ENCODE data around the gene KLHL22.

The KLHL22 gene

DNA sequence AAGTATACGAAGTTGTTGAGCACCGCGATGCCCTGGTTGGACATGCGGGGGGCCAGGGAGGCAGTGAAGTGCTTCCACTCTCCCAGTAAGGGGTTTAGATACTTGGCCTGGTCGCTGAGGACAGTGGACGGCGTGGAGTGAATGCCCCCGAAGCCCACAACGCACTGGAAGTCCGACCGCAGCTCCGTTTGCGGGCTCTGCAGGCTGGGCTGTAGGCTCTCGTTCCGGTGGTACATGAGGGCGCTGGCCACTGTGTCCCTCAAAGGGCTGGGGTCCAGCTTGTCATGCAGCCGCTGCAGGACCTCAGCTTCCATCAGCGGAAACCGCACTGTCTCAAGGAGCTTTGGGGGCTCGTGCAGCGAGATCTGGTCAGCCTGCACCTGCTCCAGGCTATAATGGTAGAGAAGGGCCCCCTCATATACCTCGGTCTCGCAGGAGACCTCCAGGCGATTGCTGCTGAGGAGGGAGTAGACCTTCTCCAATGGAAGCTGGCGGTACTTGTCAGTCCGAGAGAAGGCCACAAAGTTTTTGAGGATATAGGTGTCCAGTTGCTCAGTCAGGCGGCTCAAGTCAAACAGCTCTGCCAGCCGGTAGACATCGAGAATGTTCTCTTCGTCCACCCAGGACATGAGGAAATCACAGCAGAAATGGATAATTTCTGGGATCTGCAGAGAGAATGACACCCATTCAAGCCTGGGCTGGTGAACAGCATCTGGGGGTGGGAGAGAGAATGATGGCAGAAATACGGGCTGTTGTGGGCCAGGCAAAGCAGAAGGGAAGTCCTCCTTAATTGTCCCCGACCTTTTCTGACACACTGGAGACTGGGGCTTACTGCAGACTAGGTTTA is 30.5 kb downstream of the KLHL22 start:
- H3K4me1 ChIP-seq (ENCODE audit: control insufficient read depth, insufficient read depth, low read length), result no peaks in the 10 kb centered on the region
- H3K36me3 ChIP-seq (ENCODE audit: control insufficient read depth, insufficient read depth, low read length), result 0 out of 2 replicates have a peak, but pooled peaks cover 6% of the 10 kb centered on the region
- H3K4me3 ChIP-seq (ENCODE audit: low read depth, low read length), result no peak overlapping the region
- H3K9me3 ChIP-seq (ENCODE audit: control insufficient read depth, insufficient read depth, low read length), result no peaks in the 10 kb centered on the region
- H3K27ac ChIP-seq (ENCODE audit: low read depth, low read length), result no peak overlapping the region
- H3K27me3 ChIP-seq (ENCODE audit: control insufficient read depth, insufficient read depth, low read length), result no peaks in the 10 kb centered on the region
- no peak overlapping the region for H3K9ac ChIP-seq (ENCODE audit: low read depth, low read length)

DNA sequence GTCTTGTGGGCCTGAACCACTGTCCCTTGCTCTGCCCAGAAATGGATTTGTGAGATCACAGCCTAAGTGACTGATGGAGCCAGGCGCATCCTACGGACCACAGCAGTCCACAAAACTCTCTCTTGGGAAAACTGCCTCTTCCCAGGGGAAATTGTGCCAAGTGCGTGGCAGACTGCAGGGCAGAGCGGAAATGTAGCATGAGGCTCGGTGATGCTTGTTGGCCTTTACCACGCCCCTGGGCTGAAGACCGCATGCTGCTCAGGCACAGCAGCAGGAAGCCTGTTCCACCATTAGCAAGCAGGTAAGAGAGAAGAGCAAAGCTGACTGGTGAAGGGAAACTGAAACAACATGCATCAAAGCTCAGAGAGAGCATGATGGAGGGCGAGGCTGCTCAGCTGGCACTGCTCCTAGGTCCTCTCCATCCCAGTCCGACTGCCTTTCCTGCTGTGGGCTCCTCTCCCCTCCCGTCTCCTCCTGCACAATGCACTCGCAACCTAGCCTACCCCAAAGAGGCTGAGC is 31.4 kb downstream of the KLHL22 start:
- Histone ChIP-seq H3K4me1 (ENCODE audit: control insufficient read depth, insufficient read depth, low read length) (no peaks in the 10 kb centered on the region), H3K9me3 (ENCODE audit: control insufficient read depth, insufficient read depth, low read length) (no peaks in the 10 kb centered on the region), H3K4me3 (ENCODE audit: low read depth, low read length) (no peak overlapping the region), H3K36me3 (ENCODE audit: control insufficient read depth, insufficient read depth, low read length) (0 out of 2 replicates have a peak, but pooled peaks cover 6% of the 10 kb centered on the region), H3K27me3 (ENCODE audit: control insufficient read depth, insufficient read depth, low read length) (no peaks in the 10 kb centered on the region), H3K9ac (ENCODE audit: low read depth, low read length) (no peak overlapping the region), H3K27ac (ENCODE audit: low read depth, low read length) (no peak overlapping the region)

DNA sequence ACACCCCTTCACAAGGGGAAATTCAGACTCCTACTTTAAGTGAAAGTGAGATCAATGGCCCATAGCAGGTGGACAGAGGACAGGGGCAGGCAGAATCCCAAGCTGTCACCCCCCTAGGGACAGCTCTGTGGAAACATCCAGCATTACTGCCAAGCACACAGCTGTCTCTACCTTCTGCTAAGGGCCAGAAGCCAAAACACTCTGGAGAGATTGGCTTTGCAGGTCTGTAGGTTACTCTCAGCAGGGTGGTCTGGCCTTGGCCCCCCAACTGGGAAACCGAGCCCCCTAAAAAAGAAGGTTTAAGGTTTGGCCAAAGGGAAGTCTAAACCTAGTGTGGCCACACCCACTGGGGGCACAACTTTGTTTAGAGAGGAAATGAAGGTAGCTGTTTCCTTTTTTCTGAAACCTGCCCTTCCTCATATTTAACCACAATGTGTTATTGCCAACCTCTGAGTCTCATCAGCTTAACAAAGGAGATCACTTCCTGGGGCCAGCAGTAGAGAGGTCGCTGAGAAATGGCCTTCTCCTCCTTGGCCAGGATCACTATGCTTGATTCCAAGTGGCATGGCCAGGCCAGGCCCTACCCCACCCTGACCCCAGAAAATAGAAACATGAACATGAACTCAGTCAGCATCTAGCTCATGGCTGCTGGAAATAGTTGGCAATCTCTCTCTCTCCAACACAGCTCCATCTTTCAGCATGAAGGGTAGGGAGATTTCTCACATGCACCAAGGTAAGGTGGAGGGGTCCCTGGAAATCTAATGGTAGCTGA is 32.1 kb downstream of the KLHL22 start:
- Histone ChIP-seq H3K27me3 (ENCODE audit: control insufficient read depth, insufficient read depth, low read length) (no peaks in the 10 kb centered on the region), H3K9me3 (ENCODE audit: control insufficient read depth, insufficient read depth, low read length) (no peaks in the 10 kb centered on the region), H3K9ac (ENCODE audit: low read depth, low read length) (no peak overlapping the region), H3K4me1 (ENCODE audit: control insufficient read depth, insufficient read depth, low read length) (no peaks in the 10 kb centered on the region), H3K36me3 (ENCODE audit: control insufficient read depth, insufficient read depth, low read length) (0 out of 2 replicates have a peak, but pooled peaks cover 6% of the 10 kb centered on the region), H3K27ac (ENCODE audit: low read depth, low read length) (no peak overlapping the region), H3K4me3 (ENCODE audit: low read depth, low read length) (no peak overlapping the region)

GRCh38 chr22:20459862-20460261 is 35.7 kb downstream of the KLHL22 start:
- Histone ChIP-seq H3K4me3 (ENCODE audit: low read depth, low read length) (no peak overlapping the region), H3K9me3 (ENCODE audit: control insufficient read depth, insufficient read depth, low read length) (no peaks in the 10 kb centered on the region), H3K4me1 (ENCODE audit: control insufficient read depth, insufficient read depth, low read length) (peaks cover 4% of the 10 kb centered on the region; the same call in 1 of the 2 replicates), H3K36me3 (ENCODE audit: control insufficient read depth, insufficient read depth, low read length) (0 out of 2 replicates have a peak, but pooled peaks cover 3% of the 10 kb centered on the region), H3K9ac (ENCODE audit: low read depth, low read length) (no peak overlapping the region), H3K27me3 (ENCODE audit: control insufficient read depth, insufficient read depth, low read length) (peaks cover 3% of the 10 kb centered on the region; the same call in 1 of the 2 replicates), H3K27ac (ENCODE audit: low read depth, low read length) (no peak overlapping the region)

DNA sequence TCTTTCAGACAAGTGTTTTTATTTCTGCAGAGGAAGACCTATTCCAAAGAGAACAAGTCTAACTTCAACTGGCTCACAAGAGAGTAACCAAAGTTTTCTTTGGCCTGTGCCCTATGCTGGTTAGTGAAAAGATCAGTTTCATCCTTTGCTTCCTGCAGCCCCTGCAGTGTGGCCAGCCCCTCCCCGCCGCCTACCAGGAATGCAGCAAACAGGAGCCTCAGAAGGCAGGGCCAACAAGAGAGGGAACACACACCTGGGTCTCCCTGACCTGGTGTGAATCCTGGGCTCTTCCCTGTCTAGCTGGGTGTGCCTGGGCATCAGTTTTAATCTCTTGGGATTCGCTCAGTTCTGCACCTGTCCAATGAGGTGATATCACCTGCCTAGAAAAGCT is 36.4 kb downstream of the KLHL22 start:
- H3K4me3 ChIP-seq (ENCODE audit: low read depth, low read length), result no peak overlapping the region
- peaks cover 4% of the 10 kb centered on the region; the same call in 1 of the 2 replicates for H3K4me1 ChIP-seq (ENCODE audit: control insufficient read depth, insufficient read depth, low read length)
- H3K36me3 ChIP-seq (ENCODE audit: control insufficient read depth, insufficient read depth, low read length), result no peaks in the 10 kb centered on the region
- H3K27me3 ChIP-seq (ENCODE audit: control insufficient read depth, insufficient read depth, low read length), result peaks cover 3% of the 10 kb centered on the region; the same call in 1 of the 2 replicates
- H3K9ac ChIP-seq (ENCODE audit: low read depth, low read length), result no peak overlapping the region
- no peak overlapping the region for H3K27ac ChIP-seq (ENCODE audit: low read depth, low read length)
- no peaks in the 10 kb centered on the region for H3K9me3 ChIP-seq (ENCODE audit: control insufficient read depth, insufficient read depth, low read length)

DNA sequence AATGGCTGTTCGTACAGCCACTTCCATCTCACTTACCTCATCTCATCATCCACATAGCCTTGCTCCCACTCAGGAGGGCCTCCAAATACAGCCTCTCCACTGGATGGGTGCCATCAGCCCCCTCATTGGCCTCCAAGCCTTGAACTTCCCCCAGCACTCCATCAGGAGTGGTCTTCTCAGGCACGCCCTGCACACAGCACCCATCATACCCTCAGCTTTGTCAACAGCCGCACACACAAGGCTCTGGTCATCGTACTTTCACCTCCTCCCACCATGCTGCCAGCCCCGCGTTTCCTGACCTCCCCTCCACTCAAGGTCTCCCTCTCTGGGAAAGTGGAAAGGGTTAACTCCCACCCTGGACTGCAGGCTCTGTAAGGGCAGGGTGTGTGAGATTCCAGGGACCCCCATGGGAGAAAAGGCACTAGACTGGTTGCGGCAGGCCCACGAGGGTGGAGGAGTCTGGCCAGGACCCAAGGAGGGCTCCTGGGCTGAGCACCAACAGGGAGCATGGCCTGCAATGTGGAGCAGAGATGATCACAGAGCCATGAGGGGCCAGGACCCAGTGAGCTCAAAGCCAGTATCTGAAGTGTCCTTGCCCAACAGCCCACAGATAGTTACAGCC is 37.0 kb downstream of the KLHL22 start:
- no peaks in the 10 kb centered on the region for H3K36me3 ChIP-seq (ENCODE audit: control insufficient read depth, insufficient read depth, low read length)
- H3K9me3 ChIP-seq (ENCODE audit: control insufficient read depth, insufficient read depth, low read length), result no peaks in the 10 kb centered on the region
- H3K9ac ChIP-seq (ENCODE audit: low read depth, low read length), result no peak overlapping the region
- H3K4me1 ChIP-seq (ENCODE audit: control insufficient read depth, insufficient read depth, low read length), result peaks cover 4% of the 10 kb centered on the region; the same call in 1 of the 2 replicates
- peaks cover 3% of the 10 kb centered on the region; the same call in 1 of the 2 replicates for H3K27me3 ChIP-seq (ENCODE audit: control insufficient read depth, insufficient read depth, low read length)
- no peak overlapping the region for H3K27ac ChIP-seq (ENCODE audit: low read depth, low read length)
- no peak overlapping the region for H3K4me3 ChIP-seq (ENCODE audit: low read depth, low read length)

DNA sequence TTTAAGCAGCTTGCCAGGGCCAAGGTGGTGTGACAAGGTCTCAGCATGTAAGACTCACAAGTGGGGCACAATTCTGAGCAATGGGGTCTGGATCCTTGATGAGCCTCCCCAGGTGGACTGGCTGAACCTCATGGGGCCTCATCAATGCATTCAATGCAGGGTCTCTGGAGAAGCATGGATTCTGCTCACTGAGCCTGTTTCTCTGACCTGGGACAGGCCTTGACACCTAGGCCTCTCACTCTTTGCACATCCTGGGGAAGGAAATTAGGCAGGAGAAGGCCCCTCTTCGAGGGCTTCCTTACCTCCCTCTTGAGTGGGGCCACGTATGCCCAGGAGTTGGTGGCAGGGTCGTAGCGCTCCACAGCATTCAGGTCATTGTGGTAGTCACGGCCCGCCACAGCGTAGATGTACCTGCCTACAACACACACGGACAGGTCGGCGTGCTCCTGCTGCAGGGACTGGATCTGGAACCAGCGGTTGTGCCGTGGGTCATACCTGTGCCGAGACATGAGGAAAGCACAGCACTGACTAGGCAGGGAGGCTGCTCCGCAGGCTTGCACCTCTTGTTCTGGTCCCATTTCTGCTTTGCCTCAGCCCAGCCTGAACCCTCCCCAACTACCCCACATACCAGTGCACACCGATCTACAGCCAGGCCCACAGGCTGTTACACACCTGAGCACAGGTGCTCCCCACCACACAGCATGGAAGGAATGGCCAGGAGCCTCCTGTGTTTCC is 37.9 kb downstream of the KLHL22 start:
- Histone ChIP-seq H3K9ac (ENCODE audit: low read depth, low read length) (no peak overlapping the region), H3K4me3 (ENCODE audit: low read depth, low read length) (no peak overlapping the region), H3K27me3 (ENCODE audit: control insufficient read depth, insufficient read depth, low read length) (peaks cover 3% of the 10 kb centered on the region; the same call in 1 of the 2 replicates), H3K36me3 (ENCODE audit: control insufficient read depth, insufficient read depth, low read length) (no peaks in the 10 kb centered on the region), H3K9me3 (ENCODE audit: control insufficient read depth, insufficient read depth, low read length) (no peaks in the 10 kb centered on the region), H3K27ac (ENCODE audit: low read depth, low read length) (no peak overlapping the region), H3K4me1 (ENCODE audit: control insufficient read depth, insufficient read depth, low read length) (peaks cover 4% of the 10 kb centered on the region; the same call in 1 of the 2 replicates)

- Histone ChIP-seq H3K27ac (ENCODE audit: low read depth, low read length) (no peak overlapping the region), H3K36me3 (ENCODE audit: control insufficient read depth, insufficient read depth, low read length) (no peaks in the 10 kb centered on the region), H3K4me3 (ENCODE audit: low read depth, low read length) (no peak overlapping the region), H3K9ac (ENCODE audit: low read depth, low read length) (no peak overlapping the region), H3K27me3 (ENCODE audit: control insufficient read depth, insufficient read depth, low read length) (peaks cover 3% of the 10 kb centered on the region; the same call in 1 of the 2 replicates), H3K4me1 (ENCODE audit: control insufficient read depth, insufficient read depth, low read length) (peaks cover 4% of the 10 kb centered on the region; the same call in 1 of the 2 replicates), H3K9me3 (ENCODE audit: control insufficient read depth, insufficient read depth, low read length) (no peaks in the 10 kb centered on the region)
Measured at GRCh38 chr22:20456722-20457076, 38.9 kb downstream of the KLHL22 start.

DNA sequence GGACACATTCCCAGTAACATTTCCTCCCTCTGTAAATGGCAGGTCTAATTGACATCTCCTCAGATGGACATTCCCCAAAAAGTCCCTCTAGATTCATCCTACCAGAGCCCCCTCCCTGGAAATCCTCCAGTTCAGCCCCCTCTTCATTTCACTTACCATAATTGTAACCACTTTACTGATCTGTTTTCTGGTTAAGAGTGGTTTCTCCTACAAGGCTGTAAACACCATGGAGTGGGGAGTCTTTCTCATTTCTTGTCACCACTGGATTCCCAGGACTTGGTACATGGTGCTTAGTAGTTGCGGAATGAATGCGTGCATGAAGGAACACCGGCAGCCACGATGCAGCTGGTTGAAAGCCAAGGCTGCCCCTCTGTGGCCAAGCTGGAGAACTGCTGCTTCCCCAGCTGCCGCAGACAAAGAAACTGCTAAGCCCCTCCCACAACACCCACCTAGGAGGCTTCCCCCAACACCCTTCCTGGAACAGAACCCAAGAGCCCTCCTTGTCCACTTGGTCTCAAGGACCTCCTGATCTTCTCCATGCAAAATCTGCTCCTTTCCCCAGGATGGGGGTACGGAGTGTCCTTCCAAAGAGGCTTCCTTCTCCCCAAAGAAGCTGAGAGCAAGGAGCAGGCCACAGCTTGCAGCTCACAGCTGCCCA is 39.4 kb downstream of the KLHL22 start:
- H3K36me3 ChIP-seq (ENCODE audit: control insufficient read depth, insufficient read depth, low read length), result no peaks in the 10 kb centered on the region
- no peak overlapping the region for H3K27ac ChIP-seq (ENCODE audit: low read depth, low read length)
- H3K27me3 ChIP-seq (ENCODE audit: control insufficient read depth, insufficient read depth, low read length), result peaks cover 3% of the 10 kb centered on the region; the same call in 1 of the 2 replicates
- H3K4me1 ChIP-seq (ENCODE audit: control insufficient read depth, insufficient read depth, low read length), result peaks cover 4% of the 10 kb centered on the region; the same call in 1 of the 2 replicates
- H3K9ac ChIP-seq (ENCODE audit: low read depth, low read length), result no peak overlapping the region
- no peaks in the 10 kb centered on the region for H3K9me3 ChIP-seq (ENCODE audit: control insufficient read depth, insufficient read depth, low read length)
- no peak overlapping the region for H3K4me3 ChIP-seq (ENCODE audit: low read depth, low read length)

GRCh38 chr22:20455709-20456063 is 39.9 kb downstream of the KLHL22 start:
- Histone ChIP-seq H3K4me3 (ENCODE audit: low read depth, low read length) (no peak overlapping the region), H3K9me3 (ENCODE audit: control insufficient read depth, insufficient read depth, low read length) (no peaks in the 10 kb centered on the region), H3K27ac (ENCODE audit: low read depth, low read length) (no peak overlapping the region), H3K4me1 (ENCODE audit: control insufficient read depth, insufficient read depth, low read length) (peaks cover 4% of the 10 kb centered on the region; the same call in 1 of the 2 replicates), H3K27me3 (ENCODE audit: control insufficient read depth, insufficient read depth, low read length) (peaks cover 3% of the 10 kb centered on the region; the same call in 1 of the 2 replicates), H3K36me3 (ENCODE audit: control insufficient read depth, insufficient read depth, low read length) (no peaks in the 10 kb centered on the region), H3K9ac (ENCODE audit: low read depth, low read length) (no peak overlapping the region)
